ENCODE measurements around the gene LAMTOR3. TPM values are rescaled to one million over a fixed set of nuclear protein-coding genes. Genes with fewer than 3 reads are reported as not detected.
A peak's percentile ranks its signal among the peaks of the same experiment; 100 is the strongest.

Gene LAMTOR3
- total and polyA plus RNA-seq, 10 of the 15 experiments (the other 5 are each of a cell fraction or from before 2014, with no cell fraction given) = 30.1 to 120 (median 65.5) TPM

DNA sequence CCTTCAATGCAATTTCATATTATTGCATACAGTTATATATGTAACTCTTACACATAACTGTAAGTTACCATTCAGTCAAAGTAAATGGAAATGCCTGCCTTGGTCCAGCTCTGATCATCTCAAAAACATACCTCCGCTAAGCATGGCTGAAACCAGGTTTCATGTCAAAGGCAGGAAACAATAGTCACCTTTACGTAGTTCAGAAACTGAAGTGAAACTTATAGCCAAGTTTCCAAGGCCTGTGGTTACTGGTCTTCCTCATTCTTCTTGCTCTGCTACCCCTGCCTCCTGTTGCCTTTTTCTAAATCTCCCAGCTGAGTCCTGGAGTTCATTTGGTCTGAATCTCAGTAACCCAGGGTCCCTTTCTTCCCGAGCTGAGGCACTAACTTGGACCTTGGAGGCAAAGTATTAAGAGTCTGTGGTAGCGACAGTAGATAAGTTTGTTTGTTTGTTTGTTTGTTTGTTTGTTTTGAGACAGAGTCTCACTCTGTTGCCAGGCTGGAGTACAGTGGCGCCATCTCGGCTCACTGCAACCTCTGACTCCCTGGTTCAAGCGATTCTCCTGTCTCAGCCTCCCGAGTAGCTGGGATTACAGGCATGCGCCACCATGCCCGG, 46.8 kb downstream of the LAMTOR3 start (continued):
- TF ChIP-seq CEBPB (IDR thresholded peaks at IDR 0.05; ENCODE audit: borderline replicate concordance in 1 of 2, low read depth in 2 of 2, low read length in 2 of 2) (peak in 1 of 2 experiments; percentile 88; a peak in 2 of 4 replicates), POU2F2 (IDR thresholded peaks at IDR 0.05; ENCODE audit: borderline replicate concordance, low read depth, low read length) (peak; percentile 84; the same call in 2 of the 3 replicates), BMI1 (IDR thresholded peaks at IDR 0.05; ENCODE audit: borderline replicate concordance) (peak; percentile 76), ZNF274 (IDR thresholded peaks at IDR 0.05; ENCODE audit: insufficient read depth, insufficient read length) (no peak), CBFB (IDR thresholded peaks at IDR 0.05; ENCODE audit: low read depth) (peak; percentile 86), IKZF2 (IDR thresholded peaks at IDR 0.05) (peak; percentile 100), NR2F1 (conservative IDR thresholded peaks at IDR 0.05) (0 out of 2 replicates have a peak, but pooled peaks have one; percentile 45), MXI1 (IDR thresholded peaks at IDR 0.05; ENCODE audit: low read depth, low read length) (peak; percentile 50; the same call in 1 of the 2 replicates), ZNF687 (IDR thresholded peaks at IDR 0.05) (peak; percentile 76), PAX8 (IDR thresholded peaks at IDR 0.05) (no peak), POLR2A (IDR thresholded peaks at IDR 0.05; ENCODE audit: low read depth, low read length) (no peak), MTA3 (IDR thresholded peaks at IDR 0.05; ENCODE audit: borderline replicate concordance, low read length) (peak; percentile 91; the same call in 1 of the 2 replicates), BHLHE40 (IDR thresholded peaks at IDR 0.05; ENCODE audit: borderline replicate concordance in 1 of 2, low read depth in 2 of 2, low read length in 1 of 2) (peak in 1 of 2 experiments; percentile 56; a peak in 1 of 4 replicates), NFIC (IDR thresholded peaks at IDR 0.05; ENCODE audit: low read depth, low read length) (peak; percentile 96), TCF3 (IDR thresholded peaks at IDR 0.05; ENCODE audit: borderline replicate concordance, insufficient read depth, low read depth, low read length) (peak; percentile 94), LARP7 (IDR thresholded peaks at IDR 0.05) (no peak; the same call in 1 of the 2 replicates), HCFC1 (IDR thresholded peaks at IDR 0.05; ENCODE audit: low read length) (no peak), GATAD2B (conservative IDR thresholded peaks at IDR 0.05; ENCODE audit: low read depth) (peak; percentile 84), ZNF24 (IDR thresholded peaks at IDR 0.05) (peak; percentile 67; the same call in 1 of the 2 replicates), EED (IDR thresholded peaks at IDR 0.05; ENCODE audit: low read depth) (peak; percentile 99)
- TF ChIP-seq, protein P1, sequence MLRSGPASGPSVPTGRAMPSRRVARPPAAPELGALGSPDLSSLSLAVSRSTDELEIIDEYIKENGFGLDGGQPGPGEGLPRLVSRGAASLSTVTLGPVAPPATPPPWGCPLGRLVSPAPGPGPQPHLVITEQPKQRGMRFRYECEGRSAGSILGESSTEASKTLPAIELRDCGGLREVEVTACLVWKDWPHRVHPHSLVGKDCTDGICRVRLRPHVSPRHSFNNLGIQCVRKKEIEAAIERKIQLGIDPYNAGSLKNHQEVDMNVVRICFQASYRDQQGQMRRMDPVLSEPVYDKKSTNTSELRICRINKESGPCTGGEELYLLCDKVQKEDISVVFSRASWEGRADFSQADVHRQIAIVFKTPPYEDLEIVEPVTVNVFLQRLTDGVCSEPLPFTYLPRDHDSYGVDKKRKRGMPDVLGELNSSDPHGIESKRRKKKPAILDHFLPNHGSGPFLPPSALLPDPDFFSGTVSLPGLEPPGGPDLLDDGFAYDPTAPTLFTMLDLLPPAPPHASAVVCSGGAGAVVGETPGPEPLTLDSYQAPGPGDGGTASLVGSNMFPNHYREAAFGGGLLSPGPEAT (IDR thresholded peaks at IDR 0.05; ENCODE audit: low read depth) = peak; percentile 97
- TF ChIP-seq, protein P2, sequence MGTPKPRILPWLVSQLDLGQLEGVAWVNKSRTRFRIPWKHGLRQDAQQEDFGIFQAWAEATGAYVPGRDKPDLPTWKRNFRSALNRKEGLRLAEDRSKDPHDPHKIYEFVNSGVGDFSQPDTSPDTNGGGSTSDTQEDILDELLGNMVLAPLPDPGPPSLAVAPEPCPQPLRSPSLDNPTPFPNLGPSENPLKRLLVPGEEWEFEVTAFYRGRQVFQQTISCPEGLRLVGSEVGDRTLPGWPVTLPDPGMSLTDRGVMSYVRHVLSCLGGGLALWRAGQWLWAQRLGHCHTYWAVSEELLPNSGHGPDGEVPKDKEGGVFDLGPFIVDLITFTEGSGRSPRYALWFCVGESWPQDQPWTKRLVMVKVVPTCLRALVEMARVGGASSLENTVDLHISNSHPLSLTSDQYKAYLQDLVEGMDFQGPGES (IDR thresholded peaks at IDR 0.05) = no peak
- TF ChIP-seq, protein P3, sequence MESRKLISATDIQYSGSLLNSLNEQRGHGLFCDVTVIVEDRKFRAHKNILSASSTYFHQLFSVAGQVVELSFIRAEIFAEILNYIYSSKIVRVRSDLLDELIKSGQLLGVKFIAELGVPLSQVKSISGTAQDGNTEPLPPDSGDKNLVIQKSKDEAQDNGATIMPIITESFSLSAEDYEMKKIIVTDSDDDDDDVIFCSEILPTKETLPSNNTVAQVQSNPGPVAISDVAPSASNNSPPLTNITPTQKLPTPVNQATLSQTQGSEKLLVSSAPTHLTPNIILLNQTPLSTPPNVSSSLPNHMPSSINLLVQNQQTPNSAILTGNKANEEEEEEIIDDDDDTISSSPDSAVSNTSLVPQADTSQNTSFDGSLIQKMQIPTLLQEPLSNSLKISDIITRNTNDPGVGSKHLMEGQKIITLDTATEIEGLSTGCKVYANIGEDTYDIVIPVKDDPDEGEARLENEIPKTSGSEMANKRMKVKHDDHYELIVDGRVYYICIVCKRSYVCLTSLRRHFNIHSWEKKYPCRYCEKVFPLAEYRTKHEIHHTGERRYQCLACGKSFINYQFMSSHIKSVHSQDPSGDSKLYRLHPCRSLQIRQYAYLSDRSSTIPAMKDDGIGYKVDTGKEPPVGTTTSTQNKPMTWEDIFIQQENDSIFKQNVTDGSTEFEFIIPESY (IDR thresholded peaks at IDR 0.05) = no peak; the same call in 1 of the 2 replicates

Data from GM12878 (cell line).